HepG2 (cell line): Measurements from ENCODE around the gene OTOP1. TPM values are rescaled to one million over a fixed set of nuclear protein-coding genes. Genes with fewer than 3 reads are reported as not detected.

Source experiments
- HMG20A ChIP-seq: IDR thresholded peaks from 2 replicates; pipeline ENCODE4 v1.6.1; 2016; ENCODE audit warnings: borderline replicate concordance
- HMGXB4 ChIP-seq, 2 experiments: sonication (generic) in 1 of 2; formaldehyde crosslinking in 1 of 2; IDR thresholded peaks; 2 replicates each; pipeline versions ENCODE4 v1.4.0 to v1.6.1; 2018 to 2020; ENCODE audit warnings: missing genetic modification reagents in 2 of 2, borderline replicate concordance in 1 of 2, low read depth in 1 of 2, mild to moderate bottlenecking in 1 of 2, missing biosample characterization in 1 of 2
- ZNF407 ChIP-seq: sonication (generic); formaldehyde crosslinking; IDR thresholded peaks from one replicate; pipeline ENCODE4 v1.5.1; 2020; ENCODE audit warnings: mild to moderate bottlenecking, missing genetic modification reagents; ENCODE audit errors: not compliant biosample characterization
- ZNF589 ChIP-seq: sonication (generic); formaldehyde crosslinking; conservative IDR thresholded peaks from 2 replicates; pipeline ENCODE4 v1.8.0; 2022; ENCODE audit warnings: mild to moderate bottlenecking, moderate library complexity, missing genetic modification reagents
- ZNF670 ChIP-seq: sonication (generic); formaldehyde crosslinking; IDR thresholded peaks from 2 replicates; pipeline ENCODE4 v1.8.0; 2022; ENCODE audit warnings: mild to moderate bottlenecking, missing genetic modification reagents, borderline replicate concordance
- polyA plus RNA-seq, 8 experiments: library from polyadenylated mRNA; depleted of rRNA in 3 of 8; stranded (reverse) in 7 of 8; unstranded in 1 of 8; fragments of >200 nt; fragmentation: Illumina TruSeq in 4 of 8; extraction: Trizol in 4 of 8; gene quantifications; 2 replicates each; pipeline versions ENCODE4 v1.2.1 to v1.2.3, GENCODE V29; 2011 to 2016; ENCODE audit warnings: low read depth in 4 of 8, missing spikeins in 1 of 8, mixed read lengths in 1 of 8; ENCODE audit not compliant: insufficient read depth in 1 of 8
- total RNA-seq, 5 experiments: library from RNA; depleted of rRNA; stranded (reverse); fragments of >200 nt; fragmentation: Illumina TruSeq; extraction: Trizol; gene quantifications; 2 replicates each; pipeline ENCODE4 v1.2.3, GENCODE V29; 2016; ENCODE audit warnings: low read depth in 1 of 5
- TF ChIP-seq, protein P1 (sequence below): sonication (generic); formaldehyde crosslinking; IDR thresholded peaks from 2 replicates; pipeline ENCODE4 v1.4.0; 2020; ENCODE audit warnings: mild to moderate bottlenecking, missing genetic modification reagents, borderline replicate concordance
- TF ChIP-seq, protein P2 (sequence below), 2 experiments: sonication (generic) in 1 of 2; formaldehyde crosslinking in 1 of 2; IDR thresholded peaks; 2 replicates each; pipeline versions ENCODE4 v1.6.1 to v1.9.0; 2014 to 2022; ENCODE audit warnings: antibody characterized with exemption in 1 of 2, borderline replicate concordance in 1 of 2, inconsistent platforms in 1 of 2, low read depth in 1 of 2, missing genetic modification reagents in 1 of 2

The OTOP1 gene
- total and polyA plus RNA-seq, 2 of the 13 experiments (the other 11 are each of a cell fraction or from before 2014, with no cell fraction given): not detected

GRCh38 chr4:4248029-4248884 is 21.5 kb upstream of the OTOP1 start, which contains the start of gene TMEM128 (continued):
- TF ChIP-seq ZNF407 (peak; percentile 94), ZNF670 (peak; percentile 56; the same call in 1 of the 2 replicates), HMGXB4 (CRISPR knock-in tag; IDR thresholded peaks at IDR 0.05; ENCODE audit: borderline replicate concordance in 1 of 2, low read depth in 1 of 2) (peak; percentile 70 to 91; a peak in 3 of 4 replicates), HMG20A (CRISPR knock-in tag) (no peak), ZNF589 (CRISPR knock-in tag) (peak; percentile 36; the same call in 1 of the 2 replicates)
- TF ChIP-seq, protein P1, sequence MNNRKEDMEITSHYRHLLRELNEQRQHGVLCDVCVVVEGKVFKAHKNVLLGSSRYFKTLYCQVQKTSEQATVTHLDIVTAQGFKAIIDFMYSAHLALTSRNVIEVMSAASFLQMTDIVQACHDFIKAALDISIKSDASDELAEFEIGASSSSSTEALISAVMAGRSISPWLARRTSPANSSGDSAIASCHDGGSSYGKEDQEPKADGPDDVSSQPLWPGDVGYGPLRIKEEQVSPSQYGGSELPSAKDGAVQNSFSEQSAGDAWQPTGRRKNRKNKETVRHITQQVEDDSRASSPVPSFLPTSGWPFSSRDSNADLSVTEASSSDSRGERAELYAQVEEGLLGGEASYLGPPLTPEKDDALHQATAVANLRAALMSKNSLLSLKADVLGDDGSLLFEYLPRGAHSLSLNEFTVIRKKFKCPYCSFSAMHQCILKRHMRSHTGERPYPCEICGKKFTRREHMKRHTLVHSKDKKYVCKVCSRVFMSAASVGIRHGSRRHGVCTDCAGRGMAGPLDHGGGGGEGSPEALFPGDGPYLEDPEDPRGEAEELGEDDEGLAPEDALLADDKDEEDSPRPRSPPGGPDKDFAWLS: 0 out of 2 replicates have a peak, but pooled peaks have one; percentile 34
- TF ChIP-seq, protein P2, sequence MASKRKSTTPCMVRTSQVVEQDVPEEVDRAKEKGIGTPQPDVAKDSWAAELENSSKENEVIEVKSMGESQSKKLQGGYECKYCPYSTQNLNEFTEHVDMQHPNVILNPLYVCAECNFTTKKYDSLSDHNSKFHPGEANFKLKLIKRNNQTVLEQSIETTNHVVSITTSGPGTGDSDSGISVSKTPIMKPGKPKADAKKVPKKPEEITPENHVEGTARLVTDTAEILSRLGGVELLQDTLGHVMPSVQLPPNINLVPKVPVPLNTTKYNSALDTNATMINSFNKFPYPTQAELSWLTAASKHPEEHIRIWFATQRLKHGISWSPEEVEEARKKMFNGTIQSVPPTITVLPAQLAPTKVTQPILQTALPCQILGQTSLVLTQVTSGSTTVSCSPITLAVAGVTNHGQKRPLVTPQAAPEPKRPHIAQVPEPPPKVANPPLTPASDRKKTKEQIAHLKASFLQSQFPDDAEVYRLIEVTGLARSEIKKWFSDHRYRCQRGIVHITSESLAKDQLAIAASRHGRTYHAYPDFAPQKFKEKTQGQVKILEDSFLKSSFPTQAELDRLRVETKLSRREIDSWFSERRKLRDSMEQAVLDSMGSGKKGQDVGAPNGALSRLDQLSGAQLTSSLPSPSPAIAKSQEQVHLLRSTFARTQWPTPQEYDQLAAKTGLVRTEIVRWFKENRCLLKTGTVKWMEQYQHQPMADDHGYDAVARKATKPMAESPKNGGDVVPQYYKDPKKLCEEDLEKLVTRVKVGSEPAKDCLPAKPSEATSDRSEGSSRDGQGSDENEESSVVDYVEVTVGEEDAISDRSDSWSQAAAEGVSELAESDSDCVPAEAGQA (IDR thresholded peaks at IDR 0.05; ENCODE audit: low read depth): peak; percentile 94
- TF ChIP-seq, protein P2 (CRISPR knock-in tag; IDR thresholded peaks at IDR 0.05; ENCODE audit: borderline replicate concordance): no peak
